NCI-H1048 (cell line): ENCODE results near the gene CEBPG.

Experiments used
- DNase-seq: peaks from one replicate; lab custom pipeline; 2025; lab: John Stamatoyannopoulos, UW

Gene CEBPG

GRCh38 chr19:33382006-33382405 lies 8.5 kb downstream of the CEBPG start:
- no peak for DNase-seq

- DNase-seq: no peak
Observed at GRCh38 chr19:33382982-33383381, 9.5 kb downstream of the CEBPG start.

- DNase-seq: no peak
Observed at GRCh38 chr19:33383720-33384292, 10.3 kb downstream of the CEBPG start.

GRCh38 chr19:33384983-33385382 lies 11.5 kb downstream of the CEBPG start:
- no peak for DNase-seq

GRCh38 chr19:33385956-33386355 lies 12.4 kb downstream of the CEBPG start:
- no peak for DNase-seq

- no peak for DNase-seq
Observed at GRCh38 chr19:33386361-33386858, 12.9 kb downstream of the CEBPG start.

- no peak for DNase-seq
Observed at GRCh38 chr19:33387351-33388230, 14.1 kb downstream of the CEBPG start.

- no peak for DNase-seq
Observed at GRCh38 chr19:33388231-33388724, 14.8 kb downstream of the CEBPG start.

- no peak for DNase-seq
Observed at GRCh38 chr19:33388725-33389420, 15.4 kb downstream of the CEBPG start.

GRCh38 chr19:33389421-33390100 lies 16.1 kb downstream of the CEBPG start:
- no peak for DNase-seq

GRCh38 chr19:33390101-33390907 lies 16.8 kb downstream of the CEBPG start:
- no peak for DNase-seq

GRCh38 chr19:33390908-33391630 lies 17.6 kb downstream of the CEBPG start:
- DNase-seq: no peak

GRCh38 chr19:33391631-33392249 lies 18.2 kb downstream of the CEBPG start:
- DNase-seq: no peak

GRCh38 chr19:33392341-33393285 lies 19.1 kb downstream of the CEBPG start:
- DNase-seq: no peak

- no peak for DNase-seq
Observed at GRCh38 chr19:33393286-33394005, 19.9 kb downstream of the CEBPG start.

- no peak for DNase-seq
Observed at GRCh38 chr19:33394006-33394722, 20.7 kb downstream of the CEBPG start.
